ENCODE results near the gene UNC119B. TPM values are rescaled to one million over a fixed set of nuclear protein-coding genes. Genes with fewer than 3 reads are reported as not detected.

Gene UNC119B
- total RNA-seq, 2 experiments from 2014 or later: 20.1 to 26.6 TPM

GRCh38 chr12:120689397-120690082, 20.7 kb upstream of the UNC119B start:
- Mint-ChIP-seq H3K27me3 (no peaks in the 10 kb centered on the region), H3K27ac (no peak overlapping the region), H3K36me3 (ENCODE audit: low read depth) (peaks cover 26% of the 10 kb centered on the region), H3K9me3 (ENCODE audit: low read depth) (no peaks in the 10 kb centered on the region), H3K4me3 (peak overlapping the region; percentile 92), H3K4me1 (peaks cover 56% of the 10 kb centered on the region)
- no peak for ATAC-seq
- ChIA-PET CTCF (interaction anchor here (0.6 to 1.7 kb wide), 5 partner anchors 9 to 110 kb away, joined by 3 to 6 read pairs (median 3); no protein-coding TSS in a partner anchor), POLR2A (interaction anchor here (0.8 to 1.2 kb wide), 2 partner anchors 10 to 40 kb away, joined by 4 to 6 read pairs; no protein-coding TSS in a partner anchor)
- no peak for DNase-seq
- intact Hi-C loops (cut with DNase I, micrococcal nuclease): loop anchor here in 1 of 2 experiments (5.0 kb wide), 4 partner anchors 443 to 1113 kb away; partner anchors contain the start of genes BICDL1, P2RX4, P2RX7 and SETD1B

GRCh38 chr12:120690083-120690450, 20.2 kb upstream of the UNC119B start:
- ChIA-PET CTCF (interaction anchor here (1.2 to 1.7 kb wide), 3 partner anchors 9 to 107 kb away, joined by 3 to 6 read pairs (median 3); no protein-coding TSS in a partner anchor), POLR2A (interaction anchor here (0.6 to 1.2 kb wide), 3 partner anchors 9 to 270 kb away, joined by 3 to 6 read pairs (median 4); no protein-coding TSS in a partner anchor)
- intact Hi-C loops (cut with DNase I, micrococcal nuclease): no loop called here
- no peak for DNase-seq
- Mint-ChIP-seq H3K36me3 (ENCODE audit: low read depth) (peaks cover 31% of the 10 kb centered on the region), H3K27ac (no peak overlapping the region), H3K4me1 (peaks cover 52% of the 10 kb centered on the region), H3K27me3 (no peaks in the 10 kb centered on the region), H3K4me3 (no peak overlapping the region), H3K9me3 (ENCODE audit: low read depth) (no peaks in the 10 kb centered on the region)
- ATAC-seq: no peak

DNA sequence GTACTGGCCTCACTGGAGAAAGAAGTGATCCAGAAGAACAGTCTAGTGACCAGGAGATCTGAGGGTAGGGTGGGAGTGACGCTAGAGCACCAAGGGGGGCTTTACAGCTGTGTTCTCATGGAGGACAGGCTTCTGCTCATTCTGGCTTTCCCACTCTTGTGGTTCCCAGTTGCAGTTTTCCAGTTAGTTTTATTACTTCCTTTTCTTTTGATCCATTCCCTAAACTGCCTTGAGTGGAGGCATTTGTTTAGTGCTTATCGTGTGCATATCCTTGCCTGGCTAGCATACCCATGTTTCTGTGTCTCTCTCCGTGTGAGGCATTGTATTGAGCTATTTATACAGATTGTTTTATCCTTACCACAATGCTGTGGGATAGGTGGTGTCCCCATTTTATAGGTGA, 19.3 kb upstream of the UNC119B start:
- ChIA-PET CTCF (interaction anchor here (1.2 to 1.7 kb wide), 3 partner anchors 8 to 44 kb away, joined by 3 to 6 read pairs (median 3); no protein-coding TSS in a partner anchor), POLR2A (interaction anchor here (0.6 to 1.2 kb wide), 2 partner anchors 8 to 269 kb away, joined by 3 to 6 read pairs; no protein-coding TSS in a partner anchor)
- Mint-ChIP-seq H3K27ac (no peak overlapping the region), H3K9me3 (ENCODE audit: low read depth) (no peaks in the 10 kb centered on the region), H3K27me3 (no peaks in the 10 kb centered on the region), H3K4me3 (no peak overlapping the region), H3K36me3 (ENCODE audit: low read depth) (peaks cover 38% of the 10 kb centered on the region), H3K4me1 (peaks cover 48% of the 10 kb centered on the region)
- ATAC-seq (no peak), DNase-seq (no peak)
- intact Hi-C loops (cut with DNase I, micrococcal nuclease): no loop called here

- H3K9me3 Mint-ChIP-seq (ENCODE audit: low read depth): no peaks in the 10 kb centered on the region
- H3K36me3 Mint-ChIP-seq (ENCODE audit: low read depth): peaks cover 52% of the 10 kb centered on the region
- intact Hi-C loops (cut with DNase I, micrococcal nuclease): no loop called here
- H3K27me3 Mint-ChIP-seq: no peaks in the 10 kb centered on the region
- ChIA-PET CTCF (interaction anchor here (0.6 kb wide), 1 partner anchor 750 kb away, joined by 3 read pairs; no protein-coding TSS in a partner anchor), POLR2A (no interaction called here)
- no peak for DNase-seq
- H3K4me3 Mint-ChIP-seq: no peak overlapping the region
- no peak for ATAC-seq
- peaks cover 48% of the 10 kb centered on the region for H3K4me1 Mint-ChIP-seq
- H3K27ac Mint-ChIP-seq: peak overlapping the region; percentile 52
Observed at GRCh38 chr12:120692524-120693033, 17.7 kb upstream of the UNC119B start.

DNA sequence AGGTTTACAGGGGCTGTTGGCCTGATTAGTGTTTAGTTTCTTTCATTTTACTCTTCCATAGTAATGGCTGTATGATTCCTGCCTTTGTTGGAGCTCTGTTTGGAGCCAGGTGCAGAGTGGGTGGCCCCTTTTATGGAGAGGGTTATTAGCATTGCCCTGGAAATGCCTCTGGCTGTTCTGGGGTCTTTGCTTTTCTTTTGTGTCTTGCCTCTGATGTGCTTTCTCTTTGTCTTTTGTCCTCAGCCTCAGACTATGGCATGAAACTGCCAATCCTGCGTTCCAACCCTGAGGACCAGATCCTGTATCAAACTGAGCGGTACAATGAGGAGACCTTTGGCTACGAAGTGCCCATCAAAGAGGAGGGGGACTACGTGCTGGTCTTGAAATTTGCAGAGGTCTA, 16.4 kb upstream of the UNC119B start:
- POLR2A ChIA-PET: no interaction called here
- CTCF ChIA-PET: interaction anchor here (0.5 to 0.7 kb wide), 2 partner anchors 57 to 279 kb away, joined by 3 to 4 read pairs; no protein-coding TSS in a partner anchor
- H3K4me1 Mint-ChIP-seq: peaks cover 39% of the 10 kb centered on the region
- no peak overlapping the region for H3K4me3 Mint-ChIP-seq
- H3K27me3 Mint-ChIP-seq: no peaks in the 10 kb centered on the region
- intact Hi-C loops (cut with DNase I, micrococcal nuclease): no loop called here
- ATAC-seq (no peak), DNase-seq (no peak)
- no peak overlapping the region for H3K27ac Mint-ChIP-seq
- H3K9me3 Mint-ChIP-seq (ENCODE audit: low read depth): no peaks in the 10 kb centered on the region
- peaks cover 49% of the 10 kb centered on the region for H3K36me3 Mint-ChIP-seq (ENCODE audit: low read depth)

GRCh38 chr12:120696626-120697025, 13.6 kb upstream of the UNC119B start:
- H3K4me1 Mint-ChIP-seq: peaks cover 14% of the 10 kb centered on the region
- ATAC-seq: no peak
- H3K36me3 Mint-ChIP-seq (ENCODE audit: low read depth): peaks cover 59% of the 10 kb centered on the region
- no peaks in the 10 kb centered on the region for H3K9me3 Mint-ChIP-seq (ENCODE audit: low read depth)
- no peaks in the 10 kb centered on the region for H3K27me3 Mint-ChIP-seq
- DNase-seq: no peak
- ChIA-PET POLR2A (no interaction called here), CTCF (no interaction called here)
- no peak overlapping the region for H3K4me3 Mint-ChIP-seq
- no peak overlapping the region for H3K27ac Mint-ChIP-seq
- intact Hi-C loops (cut with DNase I, micrococcal nuclease): no loop called here

GRCh38 chr12:120697344-120697743, 12.9 kb upstream of the UNC119B start:
- Mint-ChIP-seq H3K36me3 (ENCODE audit: low read depth) (peaks cover 60% of the 10 kb centered on the region), H3K4me1 (peaks cover 9% of the 10 kb centered on the region), H3K27me3 (no peaks in the 10 kb centered on the region), H3K27ac (no peak overlapping the region), H3K4me3 (no peak overlapping the region), H3K9me3 (ENCODE audit: low read depth) (no peaks in the 10 kb centered on the region)
- intact Hi-C loops (cut with DNase I, micrococcal nuclease): no loop called here
- no peak for DNase-seq
- ATAC-seq: no peak
- CTCF ChIA-PET: interaction anchor here (0.6 to 1.1 kb wide), 2 partner anchors 13 to 49 kb away, joined by 3 read pairs; partner anchors contain the start of gene UNC119B
- POLR2A ChIA-PET: no interaction called here

DNA sequence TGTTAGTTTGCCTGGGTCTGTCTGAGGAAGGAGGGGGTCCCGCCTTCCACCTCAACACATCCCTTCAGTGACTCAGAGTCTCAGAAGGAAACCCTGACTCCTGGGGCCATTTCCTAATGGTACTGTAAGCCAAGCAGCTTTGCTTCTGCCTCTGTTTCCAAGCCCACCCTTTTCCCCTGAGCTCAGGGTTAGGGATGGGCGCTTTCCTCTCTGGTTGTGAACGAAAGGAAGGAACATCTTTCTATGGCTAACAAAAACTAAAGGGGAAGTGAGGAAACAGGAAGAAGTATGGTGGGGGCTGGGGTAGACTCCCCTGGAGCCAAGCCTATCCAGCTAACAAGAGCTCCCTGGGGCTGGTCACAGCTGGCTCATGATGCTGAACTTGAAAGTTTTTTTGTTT, 11.6 kb upstream of the UNC119B start:
- H3K36me3 Mint-ChIP-seq (ENCODE audit: low read depth): peaks cover 54% of the 10 kb centered on the region
- ATAC-seq: no peak

GRCh38 chr12:120699553-120699952, 10.7 kb upstream of the UNC119B start:
- no peaks in the 10 kb centered on the region for H3K27me3 Mint-ChIP-seq
- DNase-seq: no peak
- no peak overlapping the region for H3K27ac Mint-ChIP-seq
- intact Hi-C loops (cut with DNase I, micrococcal nuclease): no loop called here
- H3K9me3 Mint-ChIP-seq (ENCODE audit: low read depth): no peaks in the 10 kb centered on the region
- peaks cover 46% of the 10 kb centered on the region for H3K36me3 Mint-ChIP-seq (ENCODE audit: low read depth)
- no peak for ATAC-seq
- H3K4me1 Mint-ChIP-seq: no peaks in the 10 kb centered on the region
- ChIA-PET CTCF (interaction anchor here (0.8 to 1.6 kb wide), 6 partner anchors 10 to 164 kb away, joined by 3 to 6 read pairs (median 4); partner anchors contain the start of genes ACADS and UNC119B), POLR2A (interaction anchor here (0.6 to 1.6 kb wide), 4 partner anchors 9 to 118 kb away, joined by 3 to 6 read pairs (median 4); partner anchors contain the start of gene POP5)
- H3K4me3 Mint-ChIP-seq: no peak overlapping the region

More for the DNA sequence above, 11.6 kb upstream of the UNC119B start:
- Mint-ChIP-seq H3K27me3 (no peaks in the 10 kb centered on the region), H3K4me3 (no peak overlapping the region), H3K27ac (no peak overlapping the region), H3K9me3 (ENCODE audit: low read depth) (no peaks in the 10 kb centered on the region), H3K4me1 (no peaks in the 10 kb centered on the region)
- no peak for DNase-seq
- intact Hi-C loops (cut with DNase I, micrococcal nuclease): no loop called here
- ChIA-PET POLR2A (interaction anchor here (0.6 to 1.6 kb wide), 3 partner anchors 8 to 241 kb away, joined by 3 to 6 read pairs (median 6); no protein-coding TSS in a partner anchor), CTCF (interaction anchor here (0.8 to 1.6 kb wide), 5 partner anchors 9 to 116 kb away, joined by 3 to 6 read pairs (median 3); partner anchors contain the start of genes ACADS and UNC119B)

DNA sequence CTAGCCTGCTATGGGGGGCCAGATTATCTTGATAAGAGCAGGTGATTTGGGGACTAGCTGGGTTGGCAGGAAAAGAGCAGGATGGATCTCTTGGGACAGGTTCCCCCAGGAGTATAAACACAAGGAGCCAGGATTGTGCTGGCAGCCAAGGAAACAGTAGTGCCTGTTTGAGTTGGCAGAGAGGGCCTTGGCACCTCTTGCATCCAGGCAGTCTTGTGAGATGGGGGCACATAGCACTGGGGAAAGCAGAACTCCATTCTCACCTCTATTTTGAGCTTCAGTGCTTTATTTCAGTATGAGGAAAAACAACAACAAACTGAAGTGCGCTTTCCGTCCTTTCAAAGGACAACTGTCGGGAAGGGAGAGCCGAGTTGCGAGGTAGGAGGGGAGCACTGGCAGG, 9.4 kb upstream of the UNC119B start:
- Mint-ChIP-seq H3K4me1 (no peaks in the 10 kb centered on the region), H3K27ac (no peak overlapping the region), H3K36me3 (ENCODE audit: low read depth) (peaks cover 33% of the 10 kb centered on the region), H3K4me3 (no peak overlapping the region), H3K27me3 (no peaks in the 10 kb centered on the region), H3K9me3 (ENCODE audit: low read depth) (no peaks in the 10 kb centered on the region)
- DNase-seq (no peak), ATAC-seq (no peak)
- ChIA-PET CTCF (interaction anchor here (0.6 to 1.5 kb wide), 6 partner anchors 9 to 271 kb away, joined by 3 to 6 read pairs (median 4); partner anchors contain the start of gene UNC119B), POLR2A (interaction anchor here (0.7 kb wide), 1 partner anchor 53 kb away, joined by 3 read pairs; no protein-coding TSS in a partner anchor)
- intact Hi-C loops (cut with DNase I, micrococcal nuclease): no loop called here

- intact Hi-C loops (cut with DNase I, micrococcal nuclease): no loop called here
- no peak overlapping the region for H3K4me3 Mint-ChIP-seq
Observed at GRCh38 chr12:120702637-120703036, 7.6 kb upstream of the UNC119B start.

More at GRCh38 chr12:120702637-120703036, 7.6 kb upstream of the UNC119B start:
- Mint-ChIP-seq H3K27ac (no peak overlapping the region), H3K36me3 (ENCODE audit: low read depth) (peaks cover 19% of the 10 kb centered on the region), H3K27me3 (no peaks in the 10 kb centered on the region), H3K9me3 (ENCODE audit: low read depth) (no peaks in the 10 kb centered on the region), H3K4me1 (no peaks in the 10 kb centered on the region)
- ATAC-seq (no peak), DNase-seq (no peak)
- POLR2A ChIA-PET: no interaction called here
- CTCF ChIA-PET: interaction anchor here (0.6 to 1.4 kb wide), 3 partner anchors 12 to 100 kb away, joined by 3 read pairs; no protein-coding TSS in a partner anchor
